Measurements from ENCODE around the gene FHIP1A. TPM values are rescaled to one million over a fixed set of nuclear protein-coding genes. Genes with fewer than 3 reads are reported as not detected.

Gene FHIP1A
- total and polyA plus RNA-seq, 2 of the 13 experiments (the other 11 are each of a cell fraction or from before 2014, with no cell fraction given), result 4.1 to 6.2 TPM

DNA sequence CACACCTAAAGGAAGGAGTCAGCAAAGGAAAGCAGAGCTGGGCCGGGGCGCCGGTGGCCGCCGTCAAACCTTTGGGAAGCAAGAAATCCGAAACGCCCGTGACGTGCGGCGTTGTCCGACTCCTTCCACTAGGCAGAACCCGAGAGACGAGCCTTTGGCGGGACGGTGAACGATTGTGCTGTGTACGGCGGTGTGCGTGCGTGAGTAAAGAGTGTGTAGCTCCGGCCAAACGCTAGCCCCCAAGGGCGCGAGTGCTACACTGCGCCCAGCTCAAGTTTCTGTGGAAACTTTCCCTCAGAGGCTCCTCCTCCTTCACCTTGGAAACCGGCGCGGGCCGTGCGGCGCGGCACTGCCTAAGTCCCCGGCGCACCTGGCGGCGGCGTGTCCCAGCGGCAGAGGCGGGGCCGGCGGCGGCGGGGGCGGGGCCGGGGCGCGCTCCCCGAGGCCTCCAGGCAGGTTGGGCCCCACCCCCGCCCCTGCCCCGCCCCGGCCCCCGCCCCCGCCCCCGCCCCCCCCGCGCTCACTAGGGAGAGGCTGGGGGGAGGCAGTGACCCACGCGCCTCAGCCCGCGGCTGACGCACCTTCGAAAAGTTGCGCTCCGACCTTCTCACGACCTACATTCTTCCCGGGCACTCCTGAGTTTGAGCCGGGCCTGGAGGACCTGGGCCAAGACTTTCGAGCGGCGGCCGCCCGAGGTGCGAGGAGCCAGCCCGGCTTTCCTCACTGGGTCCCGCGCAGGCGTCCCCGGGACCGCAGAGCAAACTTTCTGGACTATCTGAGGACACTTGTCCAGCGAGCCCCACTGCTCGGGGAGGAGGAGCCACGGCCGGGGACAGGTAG lies at the start of gene FHIP1A (continued):
- TF ChIP-seq, protein P1, sequence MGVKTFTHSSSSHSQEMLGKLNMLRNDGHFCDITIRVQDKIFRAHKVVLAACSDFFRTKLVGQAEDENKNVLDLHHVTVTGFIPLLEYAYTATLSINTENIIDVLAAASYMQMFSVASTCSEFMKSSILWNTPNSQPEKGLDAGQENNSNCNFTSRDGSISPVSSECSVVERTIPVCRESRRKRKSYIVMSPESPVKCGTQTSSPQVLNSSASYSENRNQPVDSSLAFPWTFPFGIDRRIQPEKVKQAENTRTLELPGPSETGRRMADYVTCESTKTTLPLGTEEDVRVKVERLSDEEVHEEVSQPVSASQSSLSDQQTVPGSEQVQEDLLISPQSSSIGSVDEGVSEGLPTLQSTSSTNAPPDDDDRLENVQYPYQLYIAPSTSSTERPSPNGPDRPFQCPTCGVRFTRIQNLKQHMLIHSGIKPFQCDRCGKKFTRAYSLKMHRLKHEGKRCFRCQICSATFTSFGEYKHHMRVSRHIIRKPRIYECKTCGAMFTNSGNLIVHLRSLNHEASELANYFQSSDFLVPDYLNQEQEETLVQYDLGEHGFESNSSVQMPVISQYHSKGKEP (CRISPR knock-in tag; IDR thresholded peaks at IDR 0.05), result no peak
- TF ChIP-seq SIX4 (CRISPR knock-in tag; IDR thresholded peaks at IDR 0.05) (peak; percentile 83), ZNF777 (CRISPR knock-in tag; IDR thresholded peaks at IDR 0.05) (peak; percentile 29; the same call in 1 of the 2 replicates), REPIN1 (CRISPR knock-in tag; IDR thresholded peaks at IDR 0.05; ENCODE audit: borderline replicate concordance, low read depth) (no peak), DBP (CRISPR knock-in tag; IDR thresholded peaks at IDR 0.05; ENCODE audit: not compliant biosample characterization) (no peak), ZNF333 (CRISPR knock-in tag; IDR thresholded peaks at IDR 0.05; ENCODE audit: borderline replicate concordance) (no peak; the same call in 1 of the 2 replicates), DNMT3B (CRISPR knock-in tag; conservative IDR thresholded peaks at IDR 0.05) (no peak), GLI4 (CRISPR knock-in tag; IDR thresholded peaks at IDR 0.05; ENCODE audit: borderline replicate concordance) (no peak), RERE (CRISPR knock-in tag; IDR thresholded peaks at IDR 0.05; ENCODE audit: low read depth) (no peak), ATF7-NPFF (CRISPR knock-in tag; IDR thresholded peaks at IDR 0.05; ENCODE audit: low read depth) (no peak), ZNF264 (CRISPR knock-in tag; IDR thresholded peaks at IDR 0.05) (no peak), GFI1 (CRISPR knock-in tag; IDR thresholded peaks at IDR 0.05; ENCODE audit: borderline replicate concordance) (no peak), ZNF619 (CRISPR knock-in tag; IDR thresholded peaks at IDR 0.05) (no peak), ZNF232 (CRISPR knock-in tag; IDR thresholded peaks at IDR 0.05; ENCODE audit: borderline replicate concordance) (no peak), ZBTB1 (CRISPR knock-in tag; IDR thresholded peaks at IDR 0.05; ENCODE audit: borderline replicate concordance) (no peak)
- TF ChIP-seq, protein P2, sequence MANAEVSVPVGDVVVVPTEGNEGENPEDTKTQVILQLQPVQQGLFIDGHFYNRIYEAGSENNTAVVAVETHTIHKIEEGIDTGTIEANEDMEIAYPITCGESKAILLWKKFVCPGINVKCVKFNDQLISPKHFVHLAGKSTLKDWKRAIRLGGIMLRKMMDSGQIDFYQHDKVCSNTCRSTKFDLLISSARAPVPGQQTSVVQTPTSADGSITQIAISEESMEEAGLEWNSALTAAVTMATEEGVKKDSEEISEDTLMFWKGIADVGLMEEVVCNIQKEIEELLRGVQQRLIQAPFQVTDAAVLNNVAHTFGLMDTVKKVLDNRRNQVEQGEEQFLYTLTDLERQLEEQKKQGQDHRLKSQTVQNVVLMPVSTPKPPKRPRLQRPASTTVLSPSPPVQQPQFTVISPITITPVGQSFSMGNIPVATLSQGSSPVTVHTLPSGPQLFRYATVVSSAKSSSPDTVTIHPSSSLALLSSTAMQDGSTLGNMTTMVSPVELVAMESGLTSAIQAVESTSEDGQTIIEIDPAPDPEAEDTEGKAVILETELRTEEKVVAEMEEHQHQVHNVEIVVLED (CRISPR knock-in tag; IDR thresholded peaks at IDR 0.05; ENCODE audit: borderline replicate concordance), result peak; percentile 72
- TF ChIP-seq, protein P3, sequence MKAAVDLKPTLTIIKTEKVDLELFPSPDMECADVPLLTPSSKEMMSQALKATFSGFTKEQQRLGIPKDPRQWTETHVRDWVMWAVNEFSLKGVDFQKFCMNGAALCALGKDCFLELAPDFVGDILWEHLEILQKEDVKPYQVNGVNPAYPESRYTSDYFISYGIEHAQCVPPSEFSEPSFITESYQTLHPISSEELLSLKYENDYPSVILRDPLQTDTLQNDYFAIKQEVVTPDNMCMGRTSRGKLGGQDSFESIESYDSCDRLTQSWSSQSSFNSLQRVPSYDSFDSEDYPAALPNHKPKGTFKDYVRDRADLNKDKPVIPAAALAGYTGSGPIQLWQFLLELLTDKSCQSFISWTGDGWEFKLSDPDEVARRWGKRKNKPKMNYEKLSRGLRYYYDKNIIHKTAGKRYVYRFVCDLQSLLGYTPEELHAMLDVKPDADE (CRISPR knock-in tag; IDR thresholded peaks at IDR 0.05), result no peak

Data from HepG2 (cell line).